ENCODE results near the gene VPREB1. TPM values are rescaled to one million over a fixed set of nuclear protein-coding genes. Genes with fewer than 3 reads are reported as not detected.
"Not testable (repeated sequence)": the region's sequence is repeated elsewhere in the genome, so short reads cannot be mapped to it uniquely, and the experiment has no call there.

The VPREB1 gene
- total RNA-seq (2014; rRNA removed; shearing (Covaris generic); ENCODE audit: low replicate concordance), result not detected in 2 replicates

- no peak for DNase-seq (ENCODE audit: low read depth)
- in situ Hi-C loops (cut with HindIII; ENCODE audit: low pct_unique_long_range_greater_than_20kb, low sequenced_read_pairs), result no loop called here
Observed at GRCh38 chr22:22244316-22245250, at the start of gene VPREB1. Gene VPREB1, plus strand, starts transcription at chr22:22244786. Its CDS starts 28 bp downstream, at chr22:22244814.

- in situ Hi-C loops (cut with HindIII; ENCODE audit: low pct_unique_long_range_greater_than_20kb, low sequenced_read_pairs), result no loop called here
- no peak for DNase-seq (ENCODE audit: low read depth)
Observed at GRCh38 chr22:22194931-22195264, 49.7 kb upstream of the VPREB1 start.

GRCh38 chr22:22195265-22196017 lies 49.1 kb upstream of the VPREB1 start:
- in situ Hi-C loops (cut with HindIII; ENCODE audit: low pct_unique_long_range_greater_than_20kb, low sequenced_read_pairs), result no loop called here

GRCh38 chr22:22196018-22196533 lies 48.5 kb upstream of the VPREB1 start:
- in situ Hi-C loops (cut with HindIII; ENCODE audit: low pct_unique_long_range_greater_than_20kb, low sequenced_read_pairs), result no loop called here
- DNase-seq (ENCODE audit: low read depth), result no peak

More at GRCh38 chr22:22195265-22196017, 49.1 kb upstream of the VPREB1 start:
- peak; percentile 65 for DNase-seq (ENCODE audit: low read depth)

GRCh38 chr22:22196833-22197477 lies 47.6 kb upstream of the VPREB1 start:
- in situ Hi-C loops (cut with HindIII; ENCODE audit: low pct_unique_long_range_greater_than_20kb, low sequenced_read_pairs), result no loop called here
- DNase-seq (ENCODE audit: low read depth), result no peak

GRCh38 chr22:22197993-22198402 lies 46.6 kb upstream of the VPREB1 start:
- DNase-seq (ENCODE audit: low read depth), result no peak
- in situ Hi-C loops (cut with HindIII; ENCODE audit: low pct_unique_long_range_greater_than_20kb, low sequenced_read_pairs), result no loop called here

GRCh38 chr22:22198751-22199150 lies 45.8 kb upstream of the VPREB1 start:
- in situ Hi-C loops (cut with HindIII; ENCODE audit: low pct_unique_long_range_greater_than_20kb, low sequenced_read_pairs), result no loop called here
- DNase-seq (ENCODE audit: low read depth), result no peak

GRCh38 chr22:22199634-22200033 lies 45.0 kb upstream of the VPREB1 start:
- in situ Hi-C loops (cut with HindIII; ENCODE audit: low pct_unique_long_range_greater_than_20kb, low sequenced_read_pairs), result no loop called here
- DNase-seq (ENCODE audit: low read depth), result no peak

GRCh38 chr22:22200569-22201184 lies 43.9 kb upstream of the VPREB1 start:
- no peak for DNase-seq (ENCODE audit: low read depth)
- in situ Hi-C loops (cut with HindIII; ENCODE audit: low pct_unique_long_range_greater_than_20kb, low sequenced_read_pairs), result no loop called here

- in situ Hi-C loops (cut with HindIII; ENCODE audit: low pct_unique_long_range_greater_than_20kb, low sequenced_read_pairs), result no loop called here
- no peak for DNase-seq (ENCODE audit: low read depth)
Observed at GRCh38 chr22:22201185-22201929, 43.2 kb upstream of the VPREB1 start.

GRCh38 chr22:22201930-22202343 lies 42.6 kb upstream of the VPREB1 start:
- no peak for DNase-seq (ENCODE audit: low read depth)
- in situ Hi-C loops (cut with HindIII; ENCODE audit: low pct_unique_long_range_greater_than_20kb, low sequenced_read_pairs), result no loop called here

- in situ Hi-C loops (cut with HindIII; ENCODE audit: low pct_unique_long_range_greater_than_20kb, low sequenced_read_pairs), result no loop called here
- no peak for DNase-seq (ENCODE audit: low read depth)
Observed at GRCh38 chr22:22203048-22203971, 41.3 kb upstream of the VPREB1 start.

GRCh38 chr22:22207845-22208564 lies 36.6 kb upstream of the VPREB1 start:
- in situ Hi-C loops (cut with HindIII; ENCODE audit: low pct_unique_long_range_greater_than_20kb, low sequenced_read_pairs), result no loop called here
- DNase-seq (ENCODE audit: low read depth), result peak; percentile 72

GRCh38 chr22:22208652-22209051 lies 35.9 kb upstream of the VPREB1 start:
- in situ Hi-C loops (cut with HindIII; ENCODE audit: low pct_unique_long_range_greater_than_20kb, low sequenced_read_pairs), result no loop called here
- no peak for DNase-seq (ENCODE audit: low read depth)

GRCh38 chr22:22209080-22209640 lies 35.4 kb upstream of the VPREB1 start:
- DNase-seq (ENCODE audit: low read depth); in situ Hi-C loops (cut with HindIII; ENCODE audit: low pct_unique_long_range_greater_than_20kb, low sequenced_read_pairs): not testable (repeated sequence)

GRCh38 chr22:22210375-22210774 lies 34.2 kb upstream of the VPREB1 start:
- in situ Hi-C loops (cut with HindIII; ENCODE audit: low pct_unique_long_range_greater_than_20kb, low sequenced_read_pairs), result no loop called here
- peak; percentile 64 for DNase-seq (ENCODE audit: low read depth)

Data from Caki2 (cell line).